Psoas muscle (tissue), 8 donors: ENCODE data around the gene ERCC2. TPM values are rescaled to one million over a fixed set of nuclear protein-coding genes. Genes with fewer than 3 reads are reported as not detected.

Source experiments
- ATAC-seq, 4 donors: fragments of 200-7000 bp; cut with Tn5 transposase; one replicate each; pipeline ENCODE4 v1.9.1; 2020; ENCODE audit warnings: moderate library complexity in 3 of 4, mild to moderate bottlenecking in 2 of 4
- DNase-seq, 2 donors: peaks; one replicate each; pipeline ENCODE4 v3.0.0-alpha.2; 2020
- H3K27ac ChIP-seq: fragments of 200-600 bp; one replicate; pipeline ENCODE4 v1.8.0; 2022
- H3K27me3 ChIP-seq, 3 donors: fragments of 200-600 bp in 1 of 3; one replicate each; pipeline versions ENCODE4 v1.6.1 to v1.8.0; 2013 to 2022; ENCODE audit warnings: low read length in 2 of 3, mild to moderate bottlenecking in 2 of 3, moderate library complexity in 1 of 3; ENCODE audit not compliant: insufficient read depth in 3 of 3
- H3K36me3 ChIP-seq, 2 donors: fragments of 200-600 bp in 1 of 2; one replicate each; pipeline versions ENCODE4 v1.6.1 to v1.8.0; 2013 to 2022; ENCODE audit warnings: low read depth in 1 of 2, mild to moderate bottlenecking in 1 of 2, moderate library complexity in 1 of 2; ENCODE audit not compliant: insufficient read depth in 1 of 2
- H3K4me1 ChIP-seq: fragments of 200-600 bp; one replicate; pipeline ENCODE4 v1.8.0; 2022
- H3K4me3 ChIP-seq: fragments of 200-600 bp; one replicate; pipeline ENCODE4 v1.8.0; 2022; ENCODE audit warnings: mild to moderate bottlenecking
- H3K9me3 ChIP-seq: fragments of 200-600 bp; one replicate; pipeline ENCODE4 v1.8.0; 2022
- CTCF ChIP-seq: fragments of 200-600 bp; IDR thresholded peaks from one replicate; pipeline ENCODE4 v1.8.0; 2022; ENCODE audit warnings: antibody characterized with exemption
- WGBS, 3 donors: extraction: QIAGEN DNeasy Blood & Tissue Kit; methylation state at CpG; one replicate each; pipeline versions ENCODE4 v1.1.6 to v1.1.7; 2013; 5-methylcytosine and 5-hydroxymethylcytosine counted together
- intact Hi-C, 2 donors: fragments of 100-400 bp; cut with DNase I; formaldehyde crosslinking; loops; one replicate each; pipeline versions ENCODE4 v1.11.0 to v1.14.2; 2022
- polyA plus RNA-seq, 3 donors: library from polyadenylated mRNA; stranded (reverse); fragments of 200-250 nt; gene quantifications; one replicate each; pipeline ENCODE4 v1.2.3, GENCODE V29; 2013
- total RNA-seq, 4 donors: library from RNA; stranded (reverse); fragmentation: NEBNext Ultra II Directional in 2 of 4; extraction: Animal tissue kit (Norgen Biotek cat#: 25700) in 2 of 4; gene quantifications; one replicate each; pipeline versions ENCODE4 v1.2.1 to v1.2.4, GENCODE V29; 2021 to 2023
- donor health status: healthy with polysubstance abuse.
- donor health status: DM: no; HTN: no; CAD: no; lungs with moderate emphysema.
- donor health status: Bipolar disorder and iron deficiency.
- donor health status: healthy.
- donor health status: DM: yes; HTN: yes; CAD: no.
- donor health status: DM: no; HTN: no; CAD: no.
- donor health status: DM: no; HTN: no; CAD: no.
- donor health status: DM: yes; HTN: yes; CAD: no.

ERCC2 gene
- total and polyA plus RNA-seq, 7 donors = 5.0 to 16.4 (median 9.3) TPM

- H3K4me3 ChIP-seq = no peak overlapping the region
- H3K36me3 ChIP-seq = no peaks in the 10 kb centered on the region
- H3K27me3 ChIP-seq = peaks cover 0 to 14% (median 4%) of the 10 kb centered on the region in 3 donors
- no peaks in the 10 kb centered on the region for H3K9me3 ChIP-seq
- 77 to 90% (median 86%) methylated on average over 1 of the region's 1 CpG for WGBS, 3 donors
- H3K27ac ChIP-seq = no peak overlapping the region
- no peak for TF ChIP-seq CTCF
- H3K4me1 ChIP-seq = no peaks in the 10 kb centered on the region
- DNase-seq = no peak
- intact Hi-C loops = no loop called here
- ATAC-seq = no peak
Observed at GRCh38 chr19:45380107-45380506, 9.7 kb upstream of the ERCC2 start.

GRCh38 chr19:45376045-45376724 is 5.8 kb upstream of the ERCC2 start:
- no peak for TF ChIP-seq CTCF
- no peak overlapping the region for H3K4me3 ChIP-seq
- DNase-seq (peak in 1 of 2 donors; percentile 55), ATAC-seq (peak in 3 of 4 donors; percentile 31 to 59 (median 54))
- intact Hi-C loops = no loop called here
- peaks cover 2% of the 10 kb centered on the region for H3K4me1 ChIP-seq
- WGBS, 3 donors = 17 to 26% (median 22%) methylated on average over 12 to 13 of the region's 13 CpGs
- no peaks in the 10 kb centered on the region for H3K27me3 ChIP-seq
- no peak overlapping the region for H3K27ac ChIP-seq
- no peaks in the 10 kb centered on the region for H3K36me3 ChIP-seq
- H3K9me3 ChIP-seq = no peaks in the 10 kb centered on the region

GRCh38 chr19:45368737-45369340 is 1.5 kb downstream of the ERCC2 start:
- intact Hi-C loops = no loop called here
- no peaks in the 10 kb centered on the region for H3K9me3 ChIP-seq
- H3K27ac ChIP-seq = no peak overlapping the region
- ATAC-seq (no peak), DNase-seq (no peak)
- WGBS, 3 donors = 92 to 93% (median 92%) methylated on average over 11 of the region's 11 CpGs
- no peak for TF ChIP-seq CTCF
- peaks cover 6% of the 10 kb centered on the region for H3K4me1 ChIP-seq
- no peak overlapping the region for H3K4me3 ChIP-seq
- H3K27me3 ChIP-seq = no peaks in the 10 kb centered on the region
- peaks cover 0 to 18% of the 10 kb centered on the region in 2 donors for H3K36me3 ChIP-seq

GRCh38 chr19:45368127-45368526 is 2.2 kb downstream of the ERCC2 start:
- H3K36me3 ChIP-seq = peaks cover 0 to 23% of the 10 kb centered on the region in 2 donors
- H3K27ac ChIP-seq = no peak overlapping the region
- no peak overlapping the region for H3K4me3 ChIP-seq
- H3K27me3 ChIP-seq = no peaks in the 10 kb centered on the region
- peaks cover 6% of the 10 kb centered on the region for H3K4me1 ChIP-seq
- 92 to 94% (median 94%) methylated on average over 4 of the region's 4 CpGs for WGBS, 3 donors
- no peak for ATAC-seq
- intact Hi-C loops = no loop called here
- no peak for DNase-seq
- H3K9me3 ChIP-seq = no peaks in the 10 kb centered on the region
- TF ChIP-seq CTCF = no peak
